H4 (cell line): ENCODE measurements around the gene LRRC4C. TPM values are rescaled to one million over a fixed set of nuclear protein-coding genes. Genes with fewer than 3 reads are reported as not detected.

Source experiments
- DNase-seq: peaks from one replicate; pipeline ENCODE4 v3.0.0-alpha.2; 2015; ENCODE audit warnings: low spot score
- total RNA-seq: library from RNA; depleted of rRNA; stranded (reverse); fragments of >200 nt; shearing (Covaris generic); gene quantifications from 2 replicates; pipeline ENCODE4 v1.2.3, GENCODE V29; 2014

Gene LRRC4C
- total RNA-seq, 1 experiment from 2014 or later, result 6.2 TPM

DNA sequence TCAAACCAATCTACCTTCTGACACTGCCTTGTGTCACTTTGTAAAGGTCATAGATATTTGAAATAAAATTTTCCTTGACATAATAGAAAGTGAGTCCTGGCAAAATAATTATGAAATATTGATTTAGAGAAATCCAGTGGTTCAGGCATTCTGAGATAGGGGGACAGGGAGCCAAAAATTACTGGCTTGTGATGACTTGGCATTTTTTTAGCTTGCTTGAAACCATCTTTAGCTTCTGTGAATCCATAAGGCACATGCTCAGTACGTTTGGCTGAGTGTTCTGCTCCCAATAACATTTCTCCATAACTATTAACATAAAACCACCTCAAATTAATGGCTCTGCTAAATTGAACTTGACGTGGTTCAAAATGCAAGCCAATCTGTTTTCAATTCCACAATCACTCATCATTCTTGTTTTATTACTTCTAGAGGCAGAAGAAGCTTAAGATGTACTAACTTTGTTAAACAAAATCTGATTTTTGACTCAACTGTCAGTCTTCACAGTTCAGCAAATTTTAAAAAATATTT, 209.0 kb downstream of the LRRC4C start:
- no peak for DNase-seq

- DNase-seq, result no peak
Observed at GRCh38 chr11:41247621-41248020, 211.8 kb downstream of the LRRC4C start.

GRCh38 chr11:41246399-41246745, 213.1 kb downstream of the LRRC4C start:
- DNase-seq, result no peak

GRCh38 chr11:41245704-41246398, 213.6 kb downstream of the LRRC4C start:
- DNase-seq, result peak; percentile 11

GRCh38 chr11:41245184-41245583, 214.3 kb downstream of the LRRC4C start:
- DNase-seq, result no peak

DNA sequence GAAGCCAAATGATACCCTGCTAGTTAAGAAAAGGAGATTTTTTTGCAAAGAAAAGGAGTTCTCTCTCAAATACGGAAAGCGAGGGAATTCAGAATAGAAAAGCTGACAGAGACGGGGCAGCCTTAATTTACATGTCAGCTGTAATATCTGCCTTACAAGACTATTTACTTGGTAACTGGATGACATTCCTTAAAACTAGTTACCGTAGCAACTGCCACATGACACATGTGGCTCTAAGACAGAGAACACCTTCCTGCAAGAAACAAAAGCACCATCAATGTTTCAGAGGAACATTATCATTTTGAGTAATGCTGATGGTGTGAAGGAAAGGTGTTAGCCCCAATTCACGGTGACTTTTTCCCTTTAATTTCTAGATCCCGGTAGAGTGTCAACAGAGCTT, 222.1 kb downstream of the LRRC4C start:
- DNase-seq, result no peak

DNA sequence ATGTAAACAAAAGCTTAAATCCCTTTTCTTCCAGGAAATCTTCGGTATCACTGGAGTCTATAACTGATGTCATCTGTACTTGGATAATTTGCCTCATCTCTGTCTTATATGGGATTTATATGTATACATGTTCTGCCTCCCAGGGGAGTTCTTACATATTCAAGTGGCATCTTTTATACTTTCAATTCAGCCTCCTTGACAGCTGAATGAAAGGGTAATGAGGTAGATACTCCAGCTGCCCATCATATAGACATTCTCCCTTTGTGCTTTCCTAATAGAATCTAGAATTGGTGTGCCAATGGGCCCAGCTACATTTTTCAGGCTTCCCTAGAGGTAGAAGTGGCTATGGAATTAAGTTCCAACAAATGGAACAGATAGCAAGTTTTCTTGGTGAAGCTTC, 223.8 kb downstream of the LRRC4C start:
- no peak for DNase-seq

GRCh38 chr11:41225856-41226633, 233.4 kb downstream of the LRRC4C start:
- no peak for DNase-seq

GRCh38 chr11:41222236-41222635, 237.2 kb downstream of the LRRC4C start:
- DNase-seq, result no peak

GRCh38 chr11:41206388-41206787, 253.1 kb downstream of the LRRC4C start:
- no peak for DNase-seq

GRCh38 chr11:41201156-41201555, 258.3 kb downstream of the LRRC4C start:
- peak; percentile 58 for DNase-seq

GRCh38 chr11:41190437-41191082, 268.9 kb downstream of the LRRC4C start:
- DNase-seq, result no peak

GRCh38 chr11:41189701-41190436, 269.6 kb downstream of the LRRC4C start:
- no peak for DNase-seq

DNA sequence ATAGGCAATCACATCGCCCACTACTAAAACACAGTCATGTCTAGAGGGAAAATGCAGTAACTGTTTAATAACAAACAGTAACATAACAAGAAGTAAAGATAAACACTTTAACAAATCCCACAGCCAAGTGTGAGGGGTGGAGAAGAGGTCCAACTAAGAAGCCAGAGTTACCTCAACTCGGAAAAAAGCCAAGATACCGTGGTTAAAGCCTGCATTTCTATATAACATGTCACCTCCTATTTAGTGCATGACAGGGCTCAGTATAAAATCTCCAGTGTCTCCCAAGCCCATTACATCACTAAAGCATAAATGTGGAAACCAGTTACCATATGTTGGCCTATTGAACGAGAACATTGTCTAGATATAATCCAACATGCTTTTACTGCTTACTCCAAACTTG, 281.7 kb downstream of the LRRC4C start:
- DNase-seq, result peak; percentile 81

GRCh38 chr11:41175304-41175972, 284.0 kb downstream of the LRRC4C start:
- DNase-seq, result no peak

DNA sequence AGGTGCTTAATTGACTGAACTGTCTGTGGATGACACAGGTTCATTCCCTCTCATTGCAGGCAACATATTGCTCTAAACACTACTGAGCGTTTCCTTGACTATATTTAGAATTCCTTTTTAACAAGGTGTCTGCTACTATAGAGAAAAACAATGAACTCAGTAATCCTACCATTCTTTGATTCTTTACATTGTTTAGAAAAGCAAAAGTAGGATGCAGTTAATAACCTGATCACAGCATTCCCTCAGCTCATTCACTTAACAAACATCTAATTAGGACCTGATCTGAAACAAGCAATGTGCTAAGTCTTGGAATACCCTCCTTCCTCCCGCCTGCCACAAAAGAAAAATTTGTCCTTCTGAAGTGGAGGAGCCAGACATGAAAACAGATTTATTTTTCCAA, 313.1 kb downstream of the LRRC4C start:
- no peak for DNase-seq

DNA sequence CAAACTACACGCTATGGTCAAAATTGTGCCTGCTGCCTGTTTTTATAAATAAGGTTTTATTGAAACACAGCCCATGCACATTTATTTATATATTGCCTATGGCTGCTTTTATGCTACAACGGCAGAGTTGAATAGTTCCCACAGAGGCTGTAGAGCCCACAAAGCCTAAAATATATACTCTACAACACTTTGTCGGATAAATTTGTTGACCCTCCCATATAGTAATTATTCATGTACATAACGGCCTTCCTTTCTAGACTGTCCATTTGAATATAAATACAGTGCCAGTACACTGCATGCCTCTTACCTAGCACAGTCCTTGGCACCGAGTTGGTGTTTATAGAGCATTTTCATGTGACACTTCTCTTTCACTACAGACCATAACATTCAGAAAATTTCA, 314.0 kb downstream of the LRRC4C start:
- DNase-seq, result no peak

DNA sequence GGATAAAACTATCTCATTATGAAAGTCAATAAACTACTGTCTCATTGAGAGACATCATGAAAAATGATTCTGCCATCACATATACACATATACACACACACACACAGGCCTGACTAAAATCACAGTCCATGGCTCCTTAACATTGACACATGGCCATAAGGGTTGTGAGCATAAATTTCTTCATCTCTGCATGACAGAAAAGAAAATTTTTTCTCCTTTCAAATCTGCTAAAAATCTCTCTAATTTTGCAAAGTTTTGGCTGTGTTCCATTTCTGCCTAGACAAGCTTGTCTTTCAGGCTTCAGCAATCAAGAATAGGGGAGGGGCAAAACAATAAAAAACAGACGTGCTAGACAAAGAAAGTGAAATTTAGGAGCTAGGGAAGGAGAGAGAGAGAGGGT, 324.5 kb downstream of the LRRC4C start:
- no peak for DNase-seq

- DNase-seq, result no peak
Observed at GRCh38 chr11:41133023-41133422, 326.4 kb downstream of the LRRC4C start.

DNA sequence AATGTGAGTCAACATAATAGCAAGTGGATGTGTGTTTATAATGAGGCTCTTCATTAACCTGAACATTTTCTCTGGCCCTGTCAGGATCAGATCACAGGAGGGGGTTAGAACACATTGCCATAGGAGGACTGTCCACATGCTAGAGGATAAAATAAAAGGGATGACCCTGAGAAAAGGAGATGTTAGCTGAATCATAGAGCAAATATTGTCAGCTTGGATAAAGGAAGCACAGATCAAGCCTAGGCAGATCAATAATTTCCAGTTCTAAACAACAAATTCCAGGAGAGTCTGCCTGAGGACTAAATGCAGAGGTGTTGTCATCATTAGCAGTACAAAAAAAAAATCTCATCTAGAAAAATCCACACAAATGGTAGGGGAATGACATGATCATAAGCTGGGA, 337.9 kb downstream of the LRRC4C start:
- no peak for DNase-seq

DNA sequence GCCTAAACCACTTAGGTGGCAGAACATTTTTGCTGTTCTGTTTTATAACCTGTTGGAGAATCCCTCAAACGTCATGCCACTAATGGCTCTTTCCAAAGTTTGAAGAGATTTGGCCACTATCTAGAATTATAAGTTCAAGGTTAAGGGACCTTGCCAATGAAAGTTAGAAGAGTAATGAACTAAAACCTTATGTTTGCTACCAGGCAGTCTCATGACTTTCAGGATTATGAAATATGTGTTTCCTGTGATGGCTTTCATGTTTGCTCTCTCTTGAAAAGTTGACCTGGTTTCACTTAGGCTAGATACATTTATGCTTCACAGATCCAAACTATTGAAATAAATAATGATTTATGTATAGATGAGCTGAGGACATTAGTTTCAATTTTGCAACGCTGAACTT, 340.0 kb downstream of the LRRC4C start:
- DNase-seq, result no peak
